ENCODE results near the gene HRH2.

HRH2 gene

DNA sequence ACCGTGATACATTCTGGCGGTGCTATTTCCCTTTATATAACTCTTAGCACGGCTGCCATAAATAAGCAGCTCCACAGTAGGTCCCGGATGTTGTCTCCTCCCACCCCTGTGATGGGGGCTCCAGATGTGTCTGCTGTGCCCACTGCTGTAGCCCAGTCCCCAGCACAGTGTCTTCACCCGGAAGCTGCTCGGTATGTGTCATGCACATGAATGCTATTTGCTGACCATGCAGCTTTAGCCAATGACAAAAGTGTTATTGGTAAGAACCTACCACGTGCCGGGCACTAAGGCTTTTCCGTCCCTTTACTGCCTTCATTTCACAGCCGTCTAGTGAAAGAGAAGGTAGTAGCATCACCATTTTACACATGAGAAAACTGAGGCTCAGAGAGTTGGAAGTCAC is 20.2 kb downstream of the HRH2 start:
- no peak for DNase-seq

DNA sequence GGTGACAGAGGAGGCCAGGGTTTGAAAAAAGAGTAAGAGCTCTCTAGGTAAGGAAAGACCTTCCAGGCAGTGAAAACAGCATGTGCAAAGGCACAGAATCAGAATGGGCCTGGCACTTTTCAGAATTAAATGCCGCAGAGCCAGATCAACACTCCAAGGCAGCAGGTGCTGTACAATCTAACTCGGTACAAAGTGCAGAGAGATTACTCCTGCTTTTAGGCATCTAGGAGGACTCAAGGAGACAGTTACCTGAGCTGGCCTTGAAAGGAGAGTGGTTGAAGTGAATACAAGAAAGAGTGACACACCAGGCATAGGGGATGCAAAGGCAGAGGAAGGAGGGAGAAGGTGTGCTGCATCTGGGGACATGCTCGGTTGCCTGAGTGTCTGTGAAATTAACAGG is 21.5 kb downstream of the HRH2 start:
- no peak for DNase-seq

DNA sequence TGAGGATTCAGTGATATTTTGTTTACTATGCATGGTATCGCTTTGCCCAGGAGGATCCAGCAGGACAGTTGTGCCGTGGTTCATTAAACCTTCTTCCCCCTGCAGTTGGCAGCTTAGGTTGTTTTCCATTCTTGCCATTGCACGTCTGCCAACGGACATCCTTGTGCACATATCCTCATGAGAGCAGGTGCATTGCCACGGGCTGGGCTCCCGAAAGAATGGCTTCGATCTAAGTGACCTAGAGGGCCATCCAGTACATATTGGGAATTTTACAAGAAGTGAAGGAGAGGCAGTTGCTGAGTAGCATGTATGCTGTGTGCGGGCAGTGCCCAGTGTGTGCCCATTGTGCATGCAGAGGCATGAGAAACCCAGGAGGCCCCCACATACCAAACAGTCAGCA is 22.1 kb downstream of the HRH2 start:
- DNase-seq = no peak

DNA sequence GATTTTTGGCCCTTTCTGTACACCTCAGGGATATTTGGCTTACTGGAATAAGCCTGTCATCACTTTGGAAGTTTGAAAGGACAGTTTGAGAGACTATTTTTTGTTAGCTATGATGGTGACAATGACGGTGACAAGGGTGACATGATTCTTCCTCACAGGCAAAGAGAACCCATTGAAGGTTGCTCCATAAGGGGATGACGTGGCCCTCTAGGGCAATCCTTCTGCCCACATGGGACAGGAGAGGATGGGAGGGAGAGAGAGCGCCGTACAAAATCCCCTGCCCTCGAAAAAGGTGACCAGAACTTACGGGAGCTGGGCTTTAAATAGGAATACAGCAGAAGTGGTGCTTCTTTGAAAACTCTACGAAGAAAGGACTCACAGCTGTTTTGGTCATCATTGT is 22.6 kb downstream of the HRH2 start:
- no peak for DNase-seq

DNA sequence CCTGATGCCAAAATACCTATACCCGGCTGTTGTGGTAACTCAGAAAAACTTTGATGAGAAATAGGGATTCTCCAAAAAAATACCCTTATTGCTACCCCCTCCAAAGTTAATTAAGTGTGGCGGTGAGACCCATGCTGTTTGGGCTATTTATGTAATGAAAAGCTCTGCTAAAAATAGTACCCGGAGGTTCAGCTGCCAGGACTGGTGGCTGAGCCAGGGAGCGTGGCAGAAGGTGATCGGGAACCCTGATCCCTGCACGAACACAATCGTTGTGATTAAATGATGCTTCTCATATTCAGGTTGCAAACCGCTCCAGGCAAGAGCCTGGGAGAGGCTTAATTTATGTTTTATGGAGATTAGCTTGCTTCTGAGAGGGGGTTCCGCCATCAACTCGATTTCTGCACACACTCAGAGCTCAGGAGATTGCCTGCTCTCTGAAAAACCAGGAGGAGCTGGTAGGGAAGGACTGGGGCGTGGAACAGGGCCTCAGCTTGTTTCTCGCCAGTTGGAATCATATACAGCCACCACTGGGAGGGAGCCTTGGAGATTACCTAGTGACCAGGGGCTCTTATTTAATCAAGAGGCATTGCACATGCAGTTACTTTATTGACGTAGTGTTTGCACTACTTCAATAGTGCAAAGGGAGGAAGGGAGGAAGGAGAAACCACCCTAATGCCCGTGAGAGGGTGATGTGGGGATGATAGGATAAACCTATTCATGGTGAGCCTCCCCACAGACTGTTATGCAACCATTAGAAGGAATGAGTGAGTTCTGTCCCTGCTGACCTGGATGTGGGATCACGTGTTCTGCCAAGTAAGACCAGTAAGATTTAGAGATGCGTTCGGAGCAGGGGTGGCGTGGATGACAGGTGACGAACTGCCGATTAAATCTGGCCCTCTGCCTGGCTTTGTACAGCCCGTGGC is 23.4 kb downstream of the HRH2 start:
- no peak for DNase-seq

DNA sequence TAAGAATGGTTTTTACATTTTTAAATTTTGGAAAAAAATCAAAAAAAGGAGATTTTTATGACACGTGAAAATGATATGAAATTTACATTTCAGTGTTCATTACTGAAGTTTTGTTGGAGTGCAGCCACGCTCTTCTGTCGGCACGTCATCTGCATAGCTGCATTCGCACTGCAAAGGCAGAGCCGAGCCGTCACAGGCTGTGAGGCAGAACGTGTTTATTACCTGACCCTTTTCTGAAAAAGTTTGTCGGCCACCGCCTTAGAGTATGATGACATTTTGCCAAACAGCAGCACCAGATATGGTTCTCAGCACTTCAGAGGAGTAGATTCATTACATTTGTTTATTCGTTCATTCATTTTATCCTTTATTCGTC is 24.1 kb downstream of the HRH2 start:
- DNase-seq = no peak

DNA sequence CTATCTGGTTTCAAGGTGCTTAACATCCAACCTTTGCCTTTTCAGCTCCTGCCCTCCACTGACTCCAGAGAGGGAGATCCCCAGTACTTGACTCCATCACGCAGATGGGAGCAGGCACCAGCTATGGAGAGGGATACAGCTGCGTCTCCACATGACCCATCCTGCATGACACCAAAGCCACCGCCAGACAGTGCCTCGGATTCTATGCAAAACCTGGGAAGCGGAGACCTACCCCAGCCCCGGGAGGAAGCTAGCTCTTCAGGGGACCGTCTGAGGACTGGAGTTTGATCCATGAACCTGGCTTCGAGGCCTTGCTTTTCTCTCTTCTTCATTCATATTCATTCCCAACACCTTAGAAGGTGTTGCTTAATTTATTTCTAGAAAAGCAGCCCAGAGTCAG is 24.8 kb downstream of the HRH2 start:
- no peak for DNase-seq

DNA sequence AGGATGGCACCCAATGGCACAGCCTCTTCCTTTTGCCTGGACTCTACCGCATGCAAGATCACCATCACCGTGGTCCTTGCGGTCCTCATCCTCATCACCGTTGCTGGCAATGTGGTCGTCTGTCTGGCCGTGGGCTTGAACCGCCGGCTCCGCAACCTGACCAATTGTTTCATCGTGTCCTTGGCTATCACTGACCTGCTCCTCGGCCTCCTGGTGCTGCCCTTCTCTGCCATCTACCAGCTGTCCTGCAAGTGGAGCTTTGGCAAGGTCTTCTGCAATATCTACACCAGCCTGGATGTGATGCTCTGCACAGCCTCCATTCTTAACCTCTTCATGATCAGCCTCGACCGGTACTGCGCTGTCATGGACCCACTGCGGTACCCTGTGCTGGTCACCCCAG is 25.4 kb downstream of the HRH2 start:
- no peak for DNase-seq

DNA sequence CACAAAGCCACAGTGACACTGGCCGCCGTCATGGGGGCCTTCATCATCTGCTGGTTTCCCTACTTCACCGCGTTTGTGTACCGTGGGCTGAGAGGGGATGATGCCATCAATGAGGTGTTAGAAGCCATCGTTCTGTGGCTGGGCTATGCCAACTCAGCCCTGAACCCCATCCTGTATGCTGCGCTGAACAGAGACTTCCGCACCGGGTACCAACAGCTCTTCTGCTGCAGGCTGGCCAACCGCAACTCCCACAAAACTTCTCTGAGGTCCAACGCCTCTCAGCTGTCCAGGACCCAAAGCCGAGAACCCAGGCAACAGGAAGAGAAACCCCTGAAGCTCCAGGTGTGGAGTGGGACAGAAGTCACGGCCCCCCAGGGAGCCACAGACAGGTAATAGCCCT is 26.1 kb downstream of the HRH2 start:
- DNase-seq = no peak

DNA sequence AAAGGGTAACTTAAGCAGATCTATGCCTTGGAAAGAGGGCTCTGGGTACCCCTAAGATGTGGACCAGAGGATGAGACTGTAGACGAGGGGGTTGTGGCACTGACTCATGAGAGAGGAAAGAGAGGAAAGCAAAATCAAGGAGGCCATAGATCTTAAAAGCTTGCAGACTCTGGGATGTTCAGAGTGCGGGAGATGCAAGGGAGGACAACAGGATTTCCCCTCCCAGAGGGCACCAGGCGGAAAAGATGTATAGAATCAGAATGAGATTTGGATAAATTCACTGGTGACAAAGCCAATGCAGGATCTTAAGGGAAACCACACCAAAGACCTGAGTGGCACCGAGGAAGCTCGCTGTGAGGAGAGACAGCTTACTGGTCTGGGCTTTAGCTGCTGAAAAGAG is 27.1 kb downstream of the HRH2 start:
- no peak for DNase-seq

DNA sequence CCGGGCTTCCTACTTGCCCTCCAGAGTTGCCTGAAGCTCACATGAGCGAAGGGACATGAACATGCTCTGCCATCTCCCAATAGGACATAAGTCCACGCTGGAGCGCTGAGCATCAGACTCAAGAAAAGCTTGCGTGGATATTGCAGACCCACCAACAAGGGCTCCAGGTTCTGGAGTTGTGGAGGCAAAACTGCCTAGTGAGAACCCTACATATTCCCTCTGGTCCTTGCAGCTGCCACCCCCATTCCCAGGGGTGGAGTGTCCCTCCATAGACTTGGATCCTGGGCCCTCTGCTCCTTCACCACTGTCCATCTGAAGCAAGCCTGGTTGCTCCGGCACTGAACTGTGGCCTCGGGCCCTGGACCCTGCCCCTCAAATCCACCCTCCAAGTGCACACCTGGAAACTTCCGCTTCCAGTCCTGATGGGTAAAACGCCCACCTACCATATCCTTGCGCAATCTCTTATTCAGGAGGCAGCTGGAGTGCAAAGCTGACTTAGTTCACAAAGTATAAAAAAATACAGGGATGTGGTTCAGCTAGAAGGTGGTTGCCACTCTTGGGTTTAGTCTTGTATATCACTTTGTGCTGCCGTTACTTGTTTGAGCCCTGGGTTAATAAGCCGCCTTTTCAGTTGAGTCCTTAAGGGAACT is 28.0 kb downstream of the HRH2 start:
- no peak for DNase-seq

DNA sequence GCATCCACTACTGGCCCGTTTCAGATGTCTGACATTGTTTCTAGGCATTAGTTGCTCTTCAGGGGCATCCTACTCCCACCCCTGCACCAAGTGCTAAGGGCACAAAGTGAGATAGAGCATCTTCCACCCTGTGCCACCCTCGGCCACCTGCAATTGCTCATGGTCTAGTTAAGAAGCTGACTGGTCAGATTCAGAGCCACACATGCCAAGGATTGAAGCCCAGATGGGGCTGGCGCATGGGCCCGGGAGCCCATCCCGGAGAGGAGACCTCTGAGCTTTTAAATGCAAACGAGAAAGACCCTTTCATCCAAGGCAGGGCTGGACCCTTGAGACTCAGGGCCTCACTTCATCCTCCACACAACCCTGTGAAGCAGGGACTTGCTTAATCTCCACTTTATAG is 28.5 kb downstream of the HRH2 start:
- no peak for DNase-seq

DNA sequence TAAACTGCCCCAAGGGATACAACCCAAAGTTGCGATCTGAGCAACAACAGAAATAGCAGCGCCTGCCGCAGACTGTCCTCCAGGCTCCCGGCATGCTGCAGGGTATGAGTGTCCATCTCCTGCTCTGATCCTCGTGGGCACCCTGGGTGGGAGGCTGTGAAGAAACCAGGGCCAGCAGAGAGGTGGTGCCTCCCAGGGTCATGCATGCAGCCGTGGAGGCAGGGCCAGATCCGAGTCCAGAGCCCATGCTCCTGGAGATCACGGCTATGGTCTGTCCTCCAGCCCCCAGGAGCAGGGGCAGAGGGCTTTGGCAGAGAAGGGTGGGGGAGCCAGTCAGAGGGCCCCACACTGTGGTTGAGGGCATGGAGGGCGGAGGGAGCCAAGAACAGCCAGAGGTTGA is 29.0 kb downstream of the HRH2 start:
- DNase-seq = no peak

DNA sequence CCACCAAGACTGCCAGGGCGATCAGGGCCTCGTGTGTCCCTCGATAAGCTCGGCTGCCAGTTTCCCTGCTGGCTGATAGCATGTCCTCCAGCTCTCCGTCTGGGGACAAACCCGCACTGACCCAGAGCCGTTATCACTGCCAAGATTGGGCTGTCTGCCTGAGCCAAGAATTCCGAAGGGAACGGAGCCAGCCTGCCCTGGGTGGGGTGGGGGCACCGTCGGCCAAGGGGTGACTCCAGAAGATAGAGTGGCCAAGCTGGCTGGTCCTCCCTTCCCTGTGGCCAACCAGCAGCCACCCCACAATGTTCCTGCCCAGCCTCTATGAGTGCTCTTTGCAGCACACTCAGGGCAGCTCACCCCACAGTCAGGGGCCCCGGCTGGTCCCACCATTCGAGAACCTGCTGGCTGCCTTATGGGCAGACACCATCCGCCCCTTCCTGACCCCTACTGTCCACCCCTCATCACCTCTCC is 29.4 kb downstream of the HRH2 start:
- no peak for DNase-seq

DNA sequence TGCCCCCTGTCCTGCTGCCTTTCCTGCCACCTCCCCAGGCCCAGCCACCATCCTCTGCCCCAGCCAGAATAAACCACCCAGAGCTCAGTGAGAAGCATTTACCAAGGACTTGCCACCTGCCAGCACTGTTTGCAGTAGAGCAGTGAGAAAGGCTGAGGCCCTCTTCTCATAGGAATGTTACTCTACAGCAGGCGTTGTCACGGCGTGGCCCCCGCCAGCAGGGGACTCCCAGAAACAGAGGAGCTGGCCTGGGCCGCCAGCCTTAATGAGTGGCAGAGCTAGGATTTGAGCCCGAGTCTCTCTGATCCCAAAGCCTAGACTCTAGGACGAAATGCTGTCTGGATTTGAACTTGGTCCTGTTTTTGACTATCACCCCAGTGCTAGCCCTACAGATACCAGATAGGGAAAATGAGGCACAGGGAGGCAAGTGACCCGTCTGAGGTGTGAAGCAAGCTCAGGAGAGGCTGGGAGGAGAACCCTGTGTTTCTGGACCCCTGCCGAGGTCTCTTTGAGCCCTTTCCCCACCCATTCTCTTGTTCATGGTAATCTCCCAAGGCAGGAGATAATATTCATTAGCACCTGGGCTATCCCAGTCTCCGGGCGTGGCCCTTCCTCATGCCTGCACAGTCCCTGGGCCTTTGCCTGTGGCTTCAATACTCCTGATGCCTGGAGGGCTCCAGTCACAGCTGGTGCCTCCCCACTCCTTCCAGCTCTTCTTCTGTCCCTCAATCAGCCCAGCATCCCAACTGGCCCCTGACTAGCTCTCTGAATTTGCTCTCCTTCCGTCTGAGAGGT is 30.7 kb downstream of the HRH2 start:
- no peak for DNase-seq

DNA sequence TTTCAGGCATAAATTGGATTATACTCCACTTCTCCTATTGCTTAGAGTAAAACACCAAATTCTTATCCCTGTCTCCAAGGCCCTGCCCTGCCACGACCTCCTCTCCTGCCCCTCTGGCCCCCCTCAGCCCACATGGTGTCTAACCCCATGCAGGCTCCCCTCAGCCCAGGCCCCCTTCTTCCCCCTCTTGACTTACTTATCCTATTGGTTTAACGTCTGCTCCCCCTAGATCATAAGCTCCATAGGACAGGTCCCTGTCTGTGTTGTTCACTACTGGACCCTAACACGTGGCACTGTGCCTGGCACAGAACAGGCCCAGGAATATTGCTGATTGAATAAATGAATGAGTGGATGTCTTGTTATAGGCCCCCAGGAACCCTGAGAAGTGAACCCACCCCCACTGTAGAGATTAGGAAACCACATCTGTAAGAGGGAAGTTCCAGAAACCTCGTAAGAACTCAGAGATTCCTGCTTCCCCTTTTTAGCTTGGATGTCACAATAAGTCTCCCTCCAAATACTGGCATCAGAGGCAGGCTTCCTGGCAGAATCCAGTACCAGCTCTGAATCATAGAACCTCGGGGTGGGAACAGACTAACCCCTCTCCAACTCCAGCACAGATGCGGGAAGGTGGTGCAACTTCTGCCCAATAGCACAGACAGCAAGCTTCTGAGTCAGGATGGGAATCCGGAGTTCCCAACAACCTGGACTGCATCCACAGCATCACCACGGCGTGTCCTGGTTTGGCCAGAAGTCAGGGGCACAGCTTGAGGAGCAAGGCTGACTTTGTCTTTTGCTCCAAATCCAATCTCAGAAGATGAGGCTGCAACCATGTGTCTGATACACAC is 31.5 kb downstream of the HRH2 start:
- DNase-seq = peak; percentile 56

DNA sequence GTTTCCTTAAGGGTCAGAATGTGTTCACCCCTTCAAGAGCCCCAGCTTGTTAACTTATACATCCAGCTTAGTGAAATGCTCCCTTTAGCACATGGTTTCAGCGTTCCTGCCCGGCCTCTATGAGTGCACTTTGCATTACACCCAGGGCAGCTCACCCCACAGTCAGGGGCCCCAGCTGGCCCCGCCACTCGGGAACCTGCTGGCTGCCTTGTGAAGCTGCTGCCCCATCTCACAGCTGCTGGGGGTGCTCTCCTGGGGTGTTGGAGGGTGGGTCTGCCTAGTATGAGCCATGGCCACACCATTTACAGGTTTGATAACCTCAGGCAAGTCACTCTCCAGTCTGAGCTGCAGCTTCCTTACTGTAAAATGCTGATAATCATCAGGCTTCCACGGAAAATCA is 32.2 kb downstream of the HRH2 start:
- DNase-seq = no peak

DNA sequence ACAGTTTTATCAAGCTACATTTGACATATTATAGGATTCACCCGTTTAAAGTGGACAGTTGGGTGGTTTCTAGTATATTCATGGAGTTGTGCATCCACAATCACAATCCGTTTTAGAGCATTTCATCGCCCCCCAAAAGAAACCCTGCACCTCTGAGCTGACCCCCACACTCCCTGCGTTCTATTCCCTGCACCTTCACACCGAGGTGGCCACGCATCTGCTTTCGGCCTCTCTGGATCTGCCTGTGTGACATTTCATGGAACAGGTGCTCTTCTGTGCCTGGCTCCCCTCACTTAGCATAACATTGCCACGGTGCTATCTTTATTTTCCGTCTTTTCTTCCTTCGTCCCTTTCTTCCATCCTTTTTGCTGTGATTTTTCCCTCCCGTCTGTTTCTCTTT is 32.7 kb downstream of the HRH2 start:
- DNase-seq = no peak

DNA sequence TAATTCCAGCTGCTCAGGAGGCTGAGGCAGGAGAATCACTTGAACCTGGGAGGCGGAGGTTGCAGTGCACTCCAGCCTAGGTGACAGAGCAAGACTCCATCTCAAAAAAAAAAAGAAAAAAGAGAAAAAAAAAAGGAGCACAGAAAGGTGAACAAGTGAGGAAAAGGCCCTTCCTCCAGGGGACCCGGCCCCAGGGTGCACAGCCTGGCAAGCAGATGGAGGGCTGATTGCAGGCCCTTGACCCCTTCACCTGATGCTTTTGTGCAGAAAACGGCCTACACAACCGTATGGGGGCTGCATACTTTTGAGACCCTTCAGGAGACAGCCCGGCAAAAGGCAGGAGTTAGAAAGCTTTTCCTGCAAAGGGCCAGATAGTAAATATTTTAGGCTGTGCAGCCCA is 33.9 kb downstream of the HRH2 start:
- DNase-seq = no peak

DNA sequence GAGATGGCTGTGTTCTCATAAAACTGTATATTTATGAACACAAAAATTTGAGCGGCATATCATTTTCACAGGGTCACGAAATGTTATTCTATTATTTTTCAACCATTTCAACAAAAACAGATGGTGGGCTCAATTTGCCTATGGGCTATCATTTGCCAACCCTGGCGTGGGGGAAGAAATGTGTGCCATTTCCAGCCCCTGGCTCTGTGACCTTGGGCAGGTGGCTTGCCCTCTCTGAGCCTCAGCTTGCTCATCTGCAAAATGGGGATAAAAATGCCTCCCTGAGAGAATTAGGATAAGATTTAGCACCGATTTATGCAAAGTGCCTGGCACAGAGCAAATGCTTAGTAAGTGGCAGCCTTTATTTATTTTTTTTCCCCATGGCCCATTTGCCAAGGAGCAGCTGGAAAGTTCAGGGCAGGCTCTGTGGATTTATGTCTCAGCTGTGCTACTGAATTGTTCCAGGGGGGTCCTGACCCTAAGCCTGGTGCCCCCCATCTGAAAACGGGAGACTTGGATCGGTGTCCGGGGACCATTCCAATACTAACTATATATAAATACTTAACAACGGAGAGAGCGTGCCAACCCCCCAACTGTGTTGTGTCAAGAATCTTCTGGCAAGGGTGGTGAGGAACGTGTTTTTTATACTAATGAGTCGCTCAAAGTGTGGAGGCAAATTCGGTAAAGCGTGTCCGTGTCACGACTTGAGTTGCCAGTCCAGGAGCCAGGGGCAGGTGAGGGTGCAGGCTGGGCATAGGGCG is 34.5 kb downstream of the HRH2 start:
- no peak for DNase-seq

DNA sequence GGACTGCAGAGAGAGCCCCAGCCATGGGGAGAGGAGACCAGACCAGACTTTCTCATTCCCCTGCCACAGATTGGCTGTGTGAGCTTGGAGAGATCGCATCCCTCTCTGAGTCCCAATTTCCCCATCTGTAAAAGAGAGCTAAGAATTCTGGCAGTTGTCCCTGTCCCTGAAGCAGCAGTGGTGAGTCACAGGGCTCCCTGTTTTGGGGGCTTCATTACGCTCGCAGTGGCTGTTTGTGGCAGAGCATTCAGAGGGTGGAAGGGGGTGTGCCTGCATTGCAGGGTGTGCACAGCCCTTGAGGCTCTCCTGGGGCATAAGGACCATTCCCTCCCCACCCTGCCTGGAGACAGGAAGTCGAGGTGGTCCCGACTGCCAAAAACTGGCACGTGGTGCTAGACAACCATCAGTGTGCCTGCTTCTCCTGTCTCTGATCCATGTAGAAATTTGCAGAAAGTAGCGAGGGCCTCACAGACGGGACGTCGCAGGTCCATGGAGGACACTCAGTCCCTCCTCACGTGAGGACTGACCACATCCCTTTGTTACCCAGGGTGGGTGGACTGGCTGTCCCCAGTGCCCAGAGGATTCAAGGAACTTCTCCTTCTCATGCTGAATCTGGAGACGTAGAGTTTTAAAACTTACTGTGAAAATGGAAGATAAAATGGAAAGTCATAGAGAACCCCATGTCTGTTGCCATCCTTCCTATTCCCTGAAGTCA is 35.3 kb downstream of the HRH2 start:
- DNase-seq = no peak

Data from hematopoietic multipotent progenitor cell treated with erythropoietin and hydrocortisone succinate and interleukin-3 and kit ligand, for 6 days (in vitro differentiated cells).